BLaER1 treated with 17β-estradiol and CSF1 and Interleukin-3, amounts not matched to agents 10 nM and 100 nM (cell line): ENCODE measurements around the gene FIG4.
"Not testable (repeated sequence)": the region's sequence is repeated elsewhere in the genome, so short reads cannot be mapped to it uniquely, and the experiment has no call there.

Source experiments
- H3K27ac ChIP-seq, 11 experiments: shearing (Covaris generic); formaldehyde crosslinking; 2 replicates each; pipeline ENCODE4 v1.8.1; 2022
- H3K27me3 ChIP-seq, 11 experiments: shearing (Covaris generic); formaldehyde crosslinking; 2 replicates each; pipeline ENCODE4 v1.8.1; 2022
- H3K36me3 ChIP-seq, 11 experiments: shearing (Covaris generic); formaldehyde crosslinking; 2 replicates each; pipeline ENCODE4 v1.8.1; 2022
- H3K4me1 ChIP-seq, 10 experiments: shearing (Covaris generic); formaldehyde crosslinking; 2 replicates each; pipeline ENCODE4 v1.8.1; 2022
- H3K4me2 ChIP-seq, 11 experiments: shearing (Covaris generic); formaldehyde crosslinking; 2 replicates each; pipeline ENCODE4 v1.8.1; 2022
- H3K4me3 ChIP-seq, 10 experiments: shearing (Covaris generic); formaldehyde crosslinking; 2 replicates each; pipeline ENCODE4 v1.8.1; 2022
- H3K9ac ChIP-seq, 11 experiments: shearing (Covaris generic); formaldehyde crosslinking; 2 replicates each; pipeline ENCODE4 v1.8.1; 2022
- H3K9me3 ChIP-seq, 11 experiments: shearing (Covaris generic); formaldehyde crosslinking; replicated peaks in 1 of 11; 2 replicates each; pipeline ENCODE4 v1.8.1; 2022
- H4K20me1 ChIP-seq, 11 experiments: shearing (Covaris generic); formaldehyde crosslinking; 2 replicates each; pipeline ENCODE4 v1.8.1; 2022
- Cebpa-rat ChIP-seq, 11 experiments: shearing (Covaris generic); IDR thresholded peaks; 2 replicates each; pipeline ENCODE4 v1.8.1; 2022

Gene FIG4

GRCh38 chr6:109736273-109737025, 45.4 kb downstream of the FIG4 start:
- no peak overlapping the region for H3K4me3 ChIP-seq
- H3K9ac ChIP-seq = no peak overlapping the region
- peaks cover 6 to 85% (median 18%) of the 10 kb centered on the region in 11 experiments; a peak in 18 of 22 replicates for H3K36me3 ChIP-seq
- H4K20me1 ChIP-seq = 0 out of 22 replicates have a peak, but pooled peaks cover 0 to under 1% (median 0%) of the 10 kb centered on the region in 11 experiments
- no peaks in the 10 kb centered on the region for H3K4me1 ChIP-seq
- H3K27ac ChIP-seq = no peak overlapping the region
- no peak for TF ChIP-seq Cebpa-rat (IDR thresholded peaks at IDR 0.05)
- H3K27me3 ChIP-seq = no peaks in the 10 kb centered on the region
- H3K4me2 ChIP-seq = no peak overlapping the region
- H3K9me3 ChIP-seq = peaks cover 0 to 15% (median 0%) of the 10 kb centered on the region in 11 experiments; a peak in 3 of 22 replicates

GRCh38 chr6:109738255-109738654, 47.2 kb downstream of the FIG4 start:
- Histone ChIP-seq H3K27ac (no peak overlapping the region), H3K36me3 (peaks cover 6 to 82% (median 18%) of the 10 kb centered on the region in 11 experiments; a peak in 18 of 22 replicates), H3K4me2 (no peak overlapping the region), H3K4me3 (no peak overlapping the region), H3K9me3 (peaks cover 0 to 15% (median 0%) of the 10 kb centered on the region in 11 experiments; a peak in 3 of 22 replicates), H3K27me3 (no peaks in the 10 kb centered on the region), H3K9ac (no peak overlapping the region), H4K20me1 (no peaks in the 10 kb centered on the region), H3K4me1 (peaks cover 0 to 3% (median 0%) of the 10 kb centered on the region in 10 experiments; a peak in 1 of 20 replicates)
- no peak for TF ChIP-seq Cebpa-rat (IDR thresholded peaks at IDR 0.05)

GRCh38 chr6:109738667-109739066, 47.6 kb downstream of the FIG4 start:
- Histone ChIP-seq H3K4me1 (peaks cover 0 to 7% (median 0%) of the 10 kb centered on the region in 10 experiments; a peak in 6 of 20 replicates), H3K4me3 (no peak overlapping the region), H3K9me3 (peaks cover 0 to 15% (median 0%) of the 10 kb centered on the region in 11 experiments; a peak in 3 of 22 replicates), H3K9ac (no peak overlapping the region), H3K27me3 (no peaks in the 10 kb centered on the region), H4K20me1 (no peaks in the 10 kb centered on the region), H3K27ac (no peak overlapping the region), H3K4me2 (no peak overlapping the region), H3K36me3 (peaks cover 6 to 82% (median 18%) of the 10 kb centered on the region in 11 experiments; a peak in 18 of 22 replicates)
- no peak for TF ChIP-seq Cebpa-rat (IDR thresholded peaks at IDR 0.05)

GRCh38 chr6:109739686-109740085, 48.6 kb downstream of the FIG4 start:
- Histone ChIP-seq H3K9me3 (peaks cover 0 to 15% (median 0%) of the 10 kb centered on the region in 11 experiments; a peak in 3 of 22 replicates), H3K9ac (no peak overlapping the region), H3K4me1 (peaks cover 0 to 12% (median 0%) of the 10 kb centered on the region in 10 experiments; a peak in 6 of 20 replicates), H3K4me3 (no peak overlapping the region), H4K20me1 (no peaks in the 10 kb centered on the region), H3K27me3 (no peaks in the 10 kb centered on the region), H3K4me2 (no peak overlapping the region), H3K27ac (no peak overlapping the region), H3K36me3 (peaks cover 6 to 89% (median 19%) of the 10 kb centered on the region in 11 experiments; a peak in 18 of 22 replicates)
- TF ChIP-seq Cebpa-rat (IDR thresholded peaks at IDR 0.05) = no peak

- no peaks in the 10 kb centered on the region for H3K27me3 ChIP-seq
- H3K4me3 ChIP-seq = no peak overlapping the region
- no peak for TF ChIP-seq Cebpa-rat (IDR thresholded peaks at IDR 0.05)
- H4K20me1 ChIP-seq = no peaks in the 10 kb centered on the region
- no peak overlapping the region for H3K4me2 ChIP-seq
- peaks cover 0 to 12% (median 0%) of the 10 kb centered on the region in 10 experiments; a peak in 6 of 20 replicates for H3K4me1 ChIP-seq
- no peak overlapping the region for H3K9ac ChIP-seq
- peaks cover 0 to 15% (median 0%) of the 10 kb centered on the region in 11 experiments; a peak in 3 of 22 replicates for H3K9me3 ChIP-seq
- H3K27ac ChIP-seq = no peak overlapping the region
- peaks cover 2 to 82% (median 14%) of the 10 kb centered on the region in 11 experiments; a peak in 16 of 22 replicates for H3K36me3 ChIP-seq
Measured at GRCh38 chr6:109740787-109741186, 49.7 kb downstream of the FIG4 start.

GRCh38 chr6:109743739-109744138, 52.6 kb downstream of the FIG4 start:
- Histone ChIP-seq H3K27me3 (no peaks in the 10 kb centered on the region), H3K27ac (no peak overlapping the region), H3K4me2 (peak overlapping the region in 3 of 11 experiments; percentile 3 to 26 (median 20); a peak in 3 of 22 replicates), H4K20me1 (no peaks in the 10 kb centered on the region), H3K9ac (no peak overlapping the region), H3K36me3 (peaks cover 0 to 82% (median 12%) of the 10 kb centered on the region in 11 experiments; a peak in 12 of 22 replicates), H3K4me1 (peaks cover 0 to 12% (median 0%) of the 10 kb centered on the region in 10 experiments; a peak in 6 of 20 replicates), H3K9me3 (peaks cover 0 to 26% (median 0%) of the 10 kb centered on the region in 11 experiments; a peak in 6 of 22 replicates), H3K4me3 (no peak overlapping the region)
- no peak for TF ChIP-seq Cebpa-rat (IDR thresholded peaks at IDR 0.05)

- H3K4me3 ChIP-seq, H3K27me3 ChIP-seq, H3K4me2 ChIP-seq, H4K20me1 ChIP-seq, H3K27ac ChIP-seq, H3K9ac ChIP-seq: not testable (repeated sequence)
- Histone ChIP-seq H3K9me3 (peaks cover 0 to 25% (median 0%) of the 10 kb centered on the region in 11 experiments; a peak in 6 of 22 replicates), H3K36me3 (peaks cover 0 to 75% (median 12%) of the 10 kb centered on the region in 11 experiments; a peak in 10 of 22 replicates), H3K4me1 (peaks cover 0 to 12% (median 0%) of the 10 kb centered on the region in 10 experiments; a peak in 6 of 20 replicates)
Measured at GRCh38 chr6:109744779-109745178, 53.7 kb downstream of the FIG4 start.

- H3K4me3 ChIP-seq = no peak overlapping the region
- no peaks in the 10 kb centered on the region for H4K20me1 ChIP-seq
- H3K9ac ChIP-seq = no peak overlapping the region
- peaks cover 0 to 14% (median 0%) of the 10 kb centered on the region in 11 experiments; a peak in 4 of 22 replicates for H3K9me3 ChIP-seq
- no peak overlapping the region for H3K27ac ChIP-seq
- no peaks in the 10 kb centered on the region for H3K27me3 ChIP-seq
- no peak overlapping the region for H3K4me2 ChIP-seq
- peaks cover 0 to 12% (median 0%) of the 10 kb centered on the region in 10 experiments; a peak in 6 of 20 replicates for H3K4me1 ChIP-seq
- no peak for TF ChIP-seq Cebpa-rat (IDR thresholded peaks at IDR 0.05)
- peaks cover 0 to 60% (median 3%) of the 10 kb centered on the region in 11 experiments; a peak in 6 of 22 replicates for H3K36me3 ChIP-seq
Measured at GRCh38 chr6:109747221-109747620, 56.1 kb downstream of the FIG4 start.
